Vagina (tissue), 2 donors: Measurements from ENCODE around the gene RUSC2. TPM values are rescaled to one million over a fixed set of nuclear protein-coding genes. Genes with fewer than 3 reads are reported as not detected.
"Not testable (repeated sequence)": the region's sequence is repeated elsewhere in the genome, so short reads cannot be mapped to it uniquely, and the experiment has no call there.

ENCODE experiments used
- DNase-seq, 2 donors: peaks; one replicate each; pipeline ENCODE4 v3.0.0-alpha.2; 2017; ENCODE audit errors: extremely low spot score in 2 of 2
- H3K27ac ChIP-seq: fragments of 200-600 bp; sonication (generic); one replicate; pipeline ENCODE4 v1.5.1; 2019
- H3K27me3 ChIP-seq: fragments of 200-600 bp; sonication (generic); one replicate; pipeline ENCODE4 v1.5.1; 2019
- H3K36me3 ChIP-seq, 2 donors: fragments of 200-600 bp; sonication (generic); one replicate each; pipeline ENCODE4 v1.5.1; 2017 to 2019
- H3K4me1 ChIP-seq: fragments of 200-600 bp; sonication (generic); one replicate; pipeline ENCODE4 v1.5.1; 2019
- H3K4me3 ChIP-seq, 2 donors: fragments of 200-600 bp; sonication (generic); 1 replicate in 1 of 2; 2 replicates in 1 of 2; pipeline ENCODE4 v1.5.1; 2016 to 2019
- H3K9me3 ChIP-seq: fragments of 200-600 bp; sonication (generic); one replicate; pipeline ENCODE4 v1.5.1; 2019
- POLR2A ChIP-seq, 2 donors: fragments of 450-650 bp; IDR thresholded peaks; one replicate each; pipeline ENCODE4 v1.6.1; 2017; ENCODE audit warnings: antibody characterized with exemption in 2 of 2, mild to moderate bottlenecking in 2 of 2, moderate library complexity in 2 of 2
- POLR2AphosphoS5 ChIP-seq, 2 donors: sonication (generic); formaldehyde crosslinking; IDR thresholded peaks; one replicate each; pipeline ENCODE4 v1.9.0; 2017; ENCODE audit warnings: antibody characterized with exemption in 2 of 2, mild to moderate bottlenecking in 2 of 2, low read depth in 1 of 2; ENCODE audit not compliant: insufficient read depth in 1 of 2
- intact Hi-C: fragments of 100-400 bp; cut with DNase I; formaldehyde crosslinking; loops from one replicate; pipeline ENCODE4 v1.15.1; 2023
- total RNA-seq: library from RNA; depleted of rRNA; stranded (reverse); fragments of >200 nt; gene quantifications from one replicate; pipeline ENCODE4 v1.2.3, GENCODE V29; 2016
- TF ChIP-seq, protein P1 (sequence below), 3 experiments: fragments of 450-650 bp in 2 of 3; fragments of 200-600 bp in 1 of 3; sonication (generic) in 1 of 3; IDR thresholded peaks; one replicate each; pipeline ENCODE4 v1.5.1; 2017 to 2019; ENCODE audit warnings: antibody characterized with exemption in 3 of 3, mild to moderate bottlenecking in 2 of 3, moderate library complexity in 2 of 3

Gene RUSC2
- total RNA-seq, 1 donor from 2014 or later, result 18.9 TPM

DNA sequence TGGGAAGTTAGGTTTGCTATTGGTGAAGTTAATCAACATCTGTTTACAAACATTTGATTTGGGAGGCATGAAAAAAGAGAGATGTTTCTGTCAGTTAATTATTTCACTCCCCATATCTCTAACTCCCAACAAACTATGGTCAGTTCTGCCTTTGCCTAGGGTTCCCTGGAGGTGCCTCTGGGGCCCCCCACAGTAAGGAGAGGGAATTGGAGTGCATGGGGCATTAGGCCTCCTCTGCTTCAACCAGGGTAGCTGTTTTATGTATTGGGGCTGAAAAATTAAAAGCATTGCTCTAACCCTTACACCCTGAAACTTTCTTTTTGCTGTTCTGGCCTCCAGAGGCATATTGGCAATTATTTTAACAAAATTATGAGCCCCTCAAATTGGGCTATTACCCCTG, 32.3 kb downstream of the RUSC2 start:
- Histone ChIP-seq H3K27ac (no peak overlapping the region), H3K4me3 (no peak overlapping the region), H3K4me1 (peaks cover 79% of the 10 kb centered on the region), H3K9me3 (no peaks in the 10 kb centered on the region), H3K27me3 (no peaks in the 10 kb centered on the region), H3K36me3 (no peaks in the 10 kb centered on the region)
- no peak for DNase-seq
- TF ChIP-seq POLR2A (IDR thresholded peaks at IDR 0.05) (no peak), POLR2AphosphoS5 (IDR thresholded peaks at IDR 0.05; ENCODE audit: insufficient read depth in 1 of 2, low read depth in 1 of 2) (no peak)
- TF ChIP-seq, protein P1, sequence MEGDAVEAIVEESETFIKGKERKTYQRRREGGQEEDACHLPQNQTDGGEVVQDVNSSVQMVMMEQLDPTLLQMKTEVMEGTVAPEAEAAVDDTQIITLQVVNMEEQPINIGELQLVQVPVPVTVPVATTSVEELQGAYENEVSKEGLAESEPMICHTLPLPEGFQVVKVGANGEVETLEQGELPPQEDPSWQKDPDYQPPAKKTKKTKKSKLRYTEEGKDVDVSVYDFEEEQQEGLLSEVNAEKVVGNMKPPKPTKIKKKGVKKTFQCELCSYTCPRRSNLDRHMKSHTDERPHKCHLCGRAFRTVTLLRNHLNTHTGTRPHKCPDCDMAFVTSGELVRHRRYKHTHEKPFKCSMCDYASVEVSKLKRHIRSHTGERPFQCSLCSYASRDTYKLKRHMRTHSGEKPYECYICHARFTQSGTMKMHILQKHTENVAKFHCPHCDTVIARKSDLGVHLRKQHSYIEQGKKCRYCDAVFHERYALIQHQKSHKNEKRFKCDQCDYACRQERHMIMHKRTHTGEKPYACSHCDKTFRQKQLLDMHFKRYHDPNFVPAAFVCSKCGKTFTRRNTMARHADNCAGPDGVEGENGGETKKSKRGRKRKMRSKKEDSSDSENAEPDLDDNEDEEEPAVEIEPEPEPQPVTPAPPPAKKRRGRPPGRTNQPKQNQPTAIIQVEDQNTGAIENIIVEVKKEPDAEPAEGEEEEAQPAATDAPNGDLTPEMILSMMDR (IDR thresholded peaks at IDR 0.05), result no peak
- intact Hi-C loops, result no loop called here

DNA sequence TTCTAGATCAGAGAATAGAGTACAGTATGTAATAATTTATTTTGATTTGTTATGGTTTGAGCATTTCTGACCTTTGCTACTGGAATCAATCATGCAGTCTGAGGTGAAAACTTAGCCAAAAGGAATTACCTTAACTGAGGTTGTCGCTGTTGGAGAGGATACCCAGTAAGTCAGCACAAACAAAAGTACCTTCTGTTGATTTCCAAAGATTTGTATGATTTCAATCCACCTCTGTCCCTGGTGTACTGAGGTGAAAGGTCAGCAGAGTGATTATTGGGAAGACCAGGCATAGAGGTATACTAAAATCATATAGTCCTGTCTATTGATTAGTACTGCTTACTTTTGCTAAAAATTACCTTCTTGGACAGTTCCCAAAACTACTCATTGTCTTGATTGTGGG, 32.8 kb downstream of the RUSC2 start:
- peaks cover 76% of the 10 kb centered on the region for H3K4me1 ChIP-seq

DNA sequence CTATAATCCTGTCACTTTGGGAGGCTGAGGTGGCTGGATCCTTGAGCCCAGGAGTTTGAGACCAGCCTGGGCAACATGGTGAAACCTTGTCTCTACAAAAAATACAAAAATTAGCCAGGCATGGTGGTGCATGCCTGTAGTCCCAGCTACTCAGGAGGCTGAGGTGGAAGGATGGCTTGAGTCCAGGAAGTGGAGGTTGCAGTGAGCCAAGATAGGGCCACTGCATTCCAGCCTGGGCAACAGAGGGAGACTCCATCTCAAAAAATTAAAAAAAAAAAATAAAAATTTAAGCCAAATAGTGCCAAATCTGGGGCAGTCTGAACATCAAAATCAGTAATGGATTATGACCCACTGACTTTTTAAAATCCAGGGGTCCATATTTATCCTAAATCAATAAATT, 33.6 kb downstream of the RUSC2 start:
- H3K4me3 ChIP-seq, H3K27ac ChIP-seq, H3K27me3 ChIP-seq, intact Hi-C loops, DNase-seq, H3K36me3 ChIP-seq, H3K9me3 ChIP-seq: not testable (repeated sequence)
- H3K4me1 ChIP-seq, result peaks cover 68% of the 10 kb centered on the region

More for the DNA sequence above, 32.8 kb downstream of the RUSC2 start:
- no peak overlapping the region for H3K4me3 ChIP-seq
- no peaks in the 10 kb centered on the region for H3K9me3 ChIP-seq
- H3K27ac ChIP-seq, result no peak overlapping the region
- TF ChIP-seq POLR2A (IDR thresholded peaks at IDR 0.05) (no peak), POLR2AphosphoS5 (IDR thresholded peaks at IDR 0.05; ENCODE audit: insufficient read depth in 1 of 2, low read depth in 1 of 2) (no peak)
- TF ChIP-seq, protein P1 (IDR thresholded peaks at IDR 0.05), result no peak
- H3K36me3 ChIP-seq, result no peaks in the 10 kb centered on the region
- intact Hi-C loops, result no loop called here
- no peaks in the 10 kb centered on the region for H3K27me3 ChIP-seq
- DNase-seq, result no peak

DNA sequence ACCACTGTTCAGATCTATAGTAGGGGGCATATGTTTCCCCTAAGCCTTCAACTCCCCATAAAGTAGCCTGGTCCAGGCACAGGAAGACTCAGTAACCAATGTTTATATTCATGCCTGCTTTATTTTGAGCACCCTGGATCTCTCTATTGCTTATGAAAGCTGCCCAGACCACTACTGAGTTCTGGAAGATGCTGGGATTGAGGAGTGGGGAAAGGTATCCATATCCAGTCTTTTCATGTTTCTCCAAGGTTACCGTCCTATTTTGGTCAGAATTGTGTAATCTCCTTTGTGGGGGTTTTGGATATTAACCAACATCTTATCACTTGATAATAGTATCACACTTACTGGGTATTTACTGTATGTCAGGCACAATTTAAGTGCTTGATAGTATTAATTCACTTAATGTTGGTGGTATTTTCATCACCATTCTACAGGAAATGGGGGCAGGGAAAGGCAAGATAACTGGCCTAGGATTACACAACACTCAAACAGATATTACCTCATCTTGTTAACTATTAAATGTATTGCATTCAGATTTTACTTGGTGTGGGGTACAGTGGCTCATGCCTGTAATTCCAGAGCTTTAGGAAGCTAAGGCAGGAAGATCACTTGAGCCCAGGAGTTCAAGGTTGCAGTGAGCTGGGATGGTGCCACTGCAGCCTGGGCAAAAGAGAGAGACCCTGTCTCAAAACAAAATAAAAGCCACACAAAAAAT, 36.3 kb downstream of the RUSC2 start:
- intact Hi-C loops, result no loop called here
- no peaks in the 10 kb centered on the region for H3K9me3 ChIP-seq
- H3K27ac ChIP-seq, result no peak overlapping the region
- no peak for TF ChIP-seq POLR2A (IDR thresholded peaks at IDR 0.05)
- TF ChIP-seq, protein P1 (IDR thresholded peaks at IDR 0.05), result no peak
- TF ChIP-seq POLR2AphosphoS5 (IDR thresholded peaks at IDR 0.05; ENCODE audit: insufficient read depth in 1 of 2, low read depth in 1 of 2), result no peak
- peaks cover 56% of the 10 kb centered on the region for H3K4me1 ChIP-seq
- no peaks in the 10 kb centered on the region for H3K36me3 ChIP-seq
- DNase-seq, result no peak
- H3K4me3 ChIP-seq, result no peak overlapping the region
- H3K27me3 ChIP-seq, result no peaks in the 10 kb centered on the region

DNA sequence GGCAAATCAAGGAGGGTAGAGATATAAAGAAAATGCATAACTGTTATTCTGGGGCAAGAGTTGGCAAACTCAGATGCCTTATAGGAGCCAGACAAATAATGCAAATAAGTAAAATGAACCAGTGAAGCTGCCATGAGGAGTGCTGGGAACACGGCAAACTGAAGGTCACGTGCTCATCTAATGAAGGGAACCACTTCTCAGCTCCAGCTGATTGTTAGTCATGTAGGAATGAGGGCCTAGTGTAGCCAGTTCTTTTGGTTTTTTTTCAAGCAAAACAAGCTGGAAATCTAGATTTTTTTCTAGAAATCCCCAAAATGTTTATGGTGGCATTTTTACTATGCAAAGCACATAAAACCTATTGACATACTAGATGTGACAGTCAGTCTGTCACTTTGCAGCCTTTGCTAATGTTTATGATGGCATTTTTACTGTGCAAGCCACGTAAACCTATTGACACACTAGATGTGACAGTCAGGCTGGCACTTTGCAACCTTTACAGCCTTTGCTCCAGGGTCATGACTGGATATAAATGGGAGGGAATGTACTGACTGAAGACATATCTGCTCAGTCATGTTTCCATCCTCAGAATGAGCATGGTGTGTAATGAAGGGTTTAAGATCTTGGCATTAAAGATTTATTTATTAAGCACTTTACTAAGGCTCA, 39.4 kb downstream of the RUSC2 start:
- Histone ChIP-seq H3K4me3 (no peak overlapping the region), H3K27ac (no peak overlapping the region), H3K27me3 (no peaks in the 10 kb centered on the region), H3K4me1 (peaks cover 32% of the 10 kb centered on the region), H3K9me3 (no peaks in the 10 kb centered on the region), H3K36me3 (no peaks in the 10 kb centered on the region)
- DNase-seq, result no peak
- TF ChIP-seq POLR2AphosphoS5 (IDR thresholded peaks at IDR 0.05; ENCODE audit: insufficient read depth in 1 of 2, low read depth in 1 of 2) (no peak), POLR2A (IDR thresholded peaks at IDR 0.05) (no peak)
- TF ChIP-seq, protein P1 (IDR thresholded peaks at IDR 0.05), result no peak
- intact Hi-C loops, result no loop called here
